ENCODE measurements around the gene FCMR.

GRCh38 chr1:206872139-206872538 lies 49.6 kb downstream of the FCMR start:
- TF ChIP-seq CTCF (IDR thresholded peaks at IDR 0.05; ENCODE audit: low read length) (no peak), EZH2phosphoT487 (IDR thresholded peaks at IDR 0.05; ENCODE audit: low read length) (no peak), EZH2 (optimal IDR thresholded peaks at IDR 0.05; ENCODE audit: low read depth, low read length) (no peak)
